Measurements from ENCODE around the gene INPP1.

Gene INPP1

GRCh38 chr2:190387422-190387821 lies 44.0 kb downstream of the INPP1 start:
- H3K27ac ChIP-seq (replicated peaks) = no peak overlapping the region
- H3K27me3 ChIP-seq (ENCODE audit: insufficient read depth, poor library complexity, severe bottlenecking) = no peaks in the 10 kb centered on the region
- DNase-seq (ENCODE audit: low read depth in 1 of 2, low spot score in 1 of 2) = no peak
- TF ChIP-seq GABPA (IDR thresholded peaks at IDR 0.05; ENCODE audit: low read depth) (no peak), POLR2AphosphoS5 (IDR thresholded peaks at IDR 0.05; ENCODE audit: low read depth) (no peak), SPI1 (IDR thresholded peaks at IDR 0.05; ENCODE audit: borderline replicate concordance, low read depth) (no peak)
- TF ChIP-seq, protein P1, sequence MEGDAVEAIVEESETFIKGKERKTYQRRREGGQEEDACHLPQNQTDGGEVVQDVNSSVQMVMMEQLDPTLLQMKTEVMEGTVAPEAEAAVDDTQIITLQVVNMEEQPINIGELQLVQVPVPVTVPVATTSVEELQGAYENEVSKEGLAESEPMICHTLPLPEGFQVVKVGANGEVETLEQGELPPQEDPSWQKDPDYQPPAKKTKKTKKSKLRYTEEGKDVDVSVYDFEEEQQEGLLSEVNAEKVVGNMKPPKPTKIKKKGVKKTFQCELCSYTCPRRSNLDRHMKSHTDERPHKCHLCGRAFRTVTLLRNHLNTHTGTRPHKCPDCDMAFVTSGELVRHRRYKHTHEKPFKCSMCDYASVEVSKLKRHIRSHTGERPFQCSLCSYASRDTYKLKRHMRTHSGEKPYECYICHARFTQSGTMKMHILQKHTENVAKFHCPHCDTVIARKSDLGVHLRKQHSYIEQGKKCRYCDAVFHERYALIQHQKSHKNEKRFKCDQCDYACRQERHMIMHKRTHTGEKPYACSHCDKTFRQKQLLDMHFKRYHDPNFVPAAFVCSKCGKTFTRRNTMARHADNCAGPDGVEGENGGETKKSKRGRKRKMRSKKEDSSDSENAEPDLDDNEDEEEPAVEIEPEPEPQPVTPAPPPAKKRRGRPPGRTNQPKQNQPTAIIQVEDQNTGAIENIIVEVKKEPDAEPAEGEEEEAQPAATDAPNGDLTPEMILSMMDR (IDR thresholded peaks at IDR 0.05; ENCODE audit: insufficient read depth, low read length) = no peak
- TF ChIP-seq, protein P2, sequence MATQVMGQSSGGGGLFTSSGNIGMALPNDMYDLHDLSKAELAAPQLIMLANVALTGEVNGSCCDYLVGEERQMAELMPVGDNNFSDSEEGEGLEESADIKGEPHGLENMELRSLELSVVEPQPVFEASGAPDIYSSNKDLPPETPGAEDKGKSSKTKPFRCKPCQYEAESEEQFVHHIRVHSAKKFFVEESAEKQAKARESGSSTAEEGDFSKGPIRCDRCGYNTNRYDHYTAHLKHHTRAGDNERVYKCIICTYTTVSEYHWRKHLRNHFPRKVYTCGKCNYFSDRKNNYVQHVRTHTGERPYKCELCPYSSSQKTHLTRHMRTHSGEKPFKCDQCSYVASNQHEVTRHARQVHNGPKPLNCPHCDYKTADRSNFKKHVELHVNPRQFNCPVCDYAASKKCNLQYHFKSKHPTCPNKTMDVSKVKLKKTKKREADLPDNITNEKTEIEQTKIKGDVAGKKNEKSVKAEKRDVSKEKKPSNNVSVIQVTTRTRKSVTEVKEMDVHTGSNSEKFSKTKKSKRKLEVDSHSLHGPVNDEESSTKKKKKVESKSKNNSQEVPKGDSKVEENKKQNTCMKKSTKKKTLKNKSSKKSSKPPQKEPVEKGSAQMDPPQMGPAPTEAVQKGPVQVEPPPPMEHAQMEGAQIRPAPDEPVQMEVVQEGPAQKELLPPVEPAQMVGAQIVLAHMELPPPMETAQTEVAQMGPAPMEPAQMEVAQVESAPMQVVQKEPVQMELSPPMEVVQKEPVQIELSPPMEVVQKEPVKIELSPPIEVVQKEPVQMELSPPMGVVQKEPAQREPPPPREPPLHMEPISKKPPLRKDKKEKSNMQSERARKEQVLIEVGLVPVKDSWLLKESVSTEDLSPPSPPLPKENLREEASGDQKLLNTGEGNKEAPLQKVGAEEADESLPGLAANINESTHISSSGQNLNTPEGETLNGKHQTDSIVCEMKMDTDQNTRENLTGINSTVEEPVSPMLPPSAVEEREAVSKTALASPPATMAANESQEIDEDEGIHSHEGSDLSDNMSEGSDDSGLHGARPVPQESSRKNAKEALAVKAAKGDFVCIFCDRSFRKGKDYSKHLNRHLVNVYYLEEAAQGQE (IDR thresholded peaks at IDR 0.05; ENCODE audit: insufficient replicate concordance, low read depth) = no peak
- H3K4me3 ChIP-seq (replicated peaks; ENCODE audit: insufficient read depth, low read length) = no peak overlapping the region

GRCh38 chr2:190396271-190396670 lies 52.9 kb downstream of the INPP1 start:
- peaks cover 6% of the 10 kb centered on the region for H3K27me3 ChIP-seq (ENCODE audit: insufficient read depth, poor library complexity, severe bottlenecking)
- no peak overlapping the region for H3K4me3 ChIP-seq (replicated peaks; ENCODE audit: insufficient read depth, low read length)
- no peak overlapping the region for H3K27ac ChIP-seq (replicated peaks)
- no peak for DNase-seq (ENCODE audit: low read depth in 1 of 2, low spot score in 1 of 2)
- TF ChIP-seq, protein P2 (IDR thresholded peaks at IDR 0.05; ENCODE audit: insufficient replicate concordance, low read depth) = no peak
- TF ChIP-seq POLR2AphosphoS5 (IDR thresholded peaks at IDR 0.05; ENCODE audit: low read depth) (no peak), GABPA (IDR thresholded peaks at IDR 0.05; ENCODE audit: low read depth) (no peak), SPI1 (IDR thresholded peaks at IDR 0.05; ENCODE audit: borderline replicate concordance, low read depth) (no peak)
- TF ChIP-seq, protein P1 (IDR thresholded peaks at IDR 0.05; ENCODE audit: insufficient read depth, low read length) = no peak

DNA sequence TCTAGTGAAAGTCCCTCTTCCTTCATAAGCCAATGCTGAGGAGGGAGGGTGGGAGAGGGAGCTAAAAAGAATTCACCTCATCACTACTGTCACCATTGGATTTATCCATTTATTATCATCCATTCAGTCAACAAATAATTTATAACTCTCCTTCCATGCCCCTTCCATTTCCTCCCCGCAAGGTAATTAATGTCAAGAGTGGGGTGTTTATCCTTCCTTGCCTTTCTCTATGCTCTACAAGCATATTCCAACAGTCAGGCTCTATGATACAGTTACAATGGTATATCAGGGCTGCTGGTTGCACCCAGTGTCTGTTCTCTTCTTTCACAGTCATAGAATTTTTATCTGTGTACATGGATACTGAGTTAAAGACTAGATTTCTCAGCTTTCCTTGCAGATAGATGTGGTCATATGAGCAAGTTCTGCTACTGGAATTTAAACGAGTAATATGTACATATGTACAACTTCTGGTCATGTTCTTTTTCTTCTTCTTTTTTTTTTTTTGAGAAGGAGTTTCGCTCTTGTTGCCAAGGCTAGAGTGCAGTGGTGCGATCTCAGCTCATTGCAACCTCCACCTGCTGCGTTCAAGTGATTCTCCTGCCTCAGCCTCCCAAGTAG lies 59.7 kb downstream of the INPP1 start:
- H3K4me3 ChIP-seq (replicated peaks; ENCODE audit: insufficient read depth, low read length) = no peak overlapping the region
- no peak for DNase-seq (ENCODE audit: low read depth in 1 of 2, low spot score in 1 of 2)
- H3K27me3 ChIP-seq (ENCODE audit: insufficient read depth, poor library complexity, severe bottlenecking) = peaks cover 13% of the 10 kb centered on the region
- H3K27ac ChIP-seq (replicated peaks) = no peak overlapping the region
- TF ChIP-seq SPI1 (IDR thresholded peaks at IDR 0.05; ENCODE audit: borderline replicate concordance, low read depth) = no peak
- no peak for TF ChIP-seq POLR2AphosphoS5 (IDR thresholded peaks at IDR 0.05; ENCODE audit: low read depth)
- TF ChIP-seq, protein P2 (IDR thresholded peaks at IDR 0.05; ENCODE audit: insufficient replicate concordance, low read depth) = no peak
- TF ChIP-seq, protein P1 (IDR thresholded peaks at IDR 0.05; ENCODE audit: insufficient read depth, low read length) = no peak
- no peak for TF ChIP-seq GABPA (IDR thresholded peaks at IDR 0.05; ENCODE audit: low read depth)
